Stimulated activated naive CD4-positive, alpha-beta T cell treated with Interleukin-2 at 50 U/mL for 16 hours (primary cell): Measurements from ENCODE around the gene KIF23.
"Not testable (repeated sequence)": the region's sequence is repeated elsewhere in the genome, so short reads cannot be mapped to it uniquely, and the experiment has no call there.

Source experiments
- DNase-seq: peaks from one replicate; lab custom pipeline; 2025; lab: John Stamatoyannopoulos, UW

The KIF23 gene

DNA sequence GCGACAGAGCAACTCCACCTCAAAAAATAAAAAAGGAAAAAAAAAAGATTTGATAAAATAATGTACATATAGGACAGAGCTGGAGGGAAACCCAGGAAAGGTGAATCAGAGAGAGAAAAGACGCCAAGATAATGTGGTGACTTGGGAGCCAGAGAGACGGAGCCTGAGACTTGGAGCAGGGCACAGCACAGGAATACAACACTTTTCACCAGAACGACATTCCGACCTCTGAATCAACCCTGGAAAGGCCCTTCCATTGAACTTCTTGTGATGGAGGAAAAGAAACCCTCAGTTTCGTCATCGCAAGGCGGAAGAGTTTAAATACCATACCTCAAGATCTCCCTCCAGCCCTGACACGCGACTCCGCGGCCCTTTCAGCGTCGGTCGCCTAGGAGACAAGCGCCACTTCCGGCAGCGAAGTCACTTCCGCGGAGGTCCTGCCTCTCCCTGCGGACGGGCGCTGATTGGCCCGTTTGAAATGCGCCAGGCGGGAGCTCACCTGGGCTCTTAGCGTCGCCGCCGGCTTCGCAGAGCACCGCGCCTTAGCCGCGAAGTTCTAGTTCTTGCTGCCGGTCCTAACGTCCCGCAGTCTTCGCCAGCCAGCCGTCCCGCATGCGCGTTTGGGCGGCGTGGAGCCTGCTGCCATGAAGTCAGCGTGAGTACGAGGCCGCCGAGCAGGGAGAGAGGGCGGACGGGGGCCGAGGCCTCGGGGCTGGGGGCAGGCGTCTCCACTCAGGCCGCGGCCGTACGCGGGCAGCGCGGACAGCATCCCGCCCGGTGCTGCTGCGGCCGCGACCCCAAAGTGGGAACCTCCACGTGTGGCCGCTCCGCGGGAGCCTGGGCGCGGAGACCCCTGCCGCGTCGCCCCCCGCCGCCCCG, at the start of gene KIF23:
Gene KIF23 (plus strand): TSS at position 528 of the 879 bp plus-strand sequence. CDS start 117 bp downstream, at position 645.
- DNase-seq: peak; percentile 93

- DNase-seq: no peak
Observed at GRCh38 chr15:69367236-69367635, 46.9 kb upstream of the KIF23 start.

- DNase-seq: no peak
Observed at GRCh38 chr15:69369631-69370030, 44.5 kb upstream of the KIF23 start.

DNA sequence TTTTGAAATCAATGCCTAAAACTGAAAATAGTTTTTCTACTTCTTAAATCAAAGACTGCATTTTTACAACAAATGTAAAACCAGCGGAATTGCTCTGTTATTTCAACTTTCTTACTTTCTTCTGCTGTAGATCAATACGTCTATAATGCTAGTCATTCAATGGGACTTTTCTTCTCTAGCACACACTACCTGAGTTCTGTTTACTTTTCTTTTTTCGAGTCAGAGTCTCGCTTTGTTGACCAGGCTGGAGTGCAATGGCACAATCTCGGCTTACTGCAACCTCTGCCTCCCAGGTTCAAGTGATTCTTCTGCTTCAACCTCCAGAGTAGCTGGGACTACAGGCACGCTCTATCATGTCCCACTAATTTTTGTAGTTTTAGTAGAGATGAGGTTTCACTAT, 40.7 kb upstream of the KIF23 start:
- DNase-seq: no peak

- DNase-seq: no peak
Observed at GRCh38 chr15:69375151-69375790, 38.9 kb upstream of the KIF23 start.

GRCh38 chr15:69377216-69377970, 36.8 kb upstream of the KIF23 start:
- DNase-seq: no peak

- DNase-seq: no peak
Observed at GRCh38 chr15:69380100-69380725, 33.9 kb upstream of the KIF23 start.

DNA sequence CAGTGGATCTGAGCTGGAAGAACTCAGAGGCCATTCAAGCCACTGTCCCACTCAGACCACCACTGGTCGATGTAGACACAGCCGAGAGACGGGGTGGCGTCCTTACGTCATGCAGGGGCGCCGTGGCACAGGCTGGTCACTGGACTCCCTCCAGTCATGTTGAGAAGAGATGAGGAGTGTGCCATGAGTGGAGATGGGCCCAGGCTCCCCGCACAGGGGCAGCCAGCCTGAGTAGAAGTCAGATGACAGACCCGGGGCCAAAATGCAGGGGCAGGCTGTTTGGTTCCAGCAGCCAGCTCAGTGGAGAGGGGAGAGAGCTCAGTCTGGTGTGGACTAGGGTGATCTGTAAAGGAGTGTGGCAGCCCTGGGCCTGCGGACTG, 33.4 kb upstream of the KIF23 start:
- no peak for DNase-seq

- DNase-seq: not testable (repeated sequence)
Observed at GRCh38 chr15:69382176-69382575, 32.0 kb upstream of the KIF23 start.

- DNase-seq: not testable (repeated sequence)
Observed at GRCh38 chr15:69384066-69384465, 30.1 kb upstream of the KIF23 start.

GRCh38 chr15:69384626-69385598, 29.2 kb upstream of the KIF23 start:
- DNase-seq: no peak

DNA sequence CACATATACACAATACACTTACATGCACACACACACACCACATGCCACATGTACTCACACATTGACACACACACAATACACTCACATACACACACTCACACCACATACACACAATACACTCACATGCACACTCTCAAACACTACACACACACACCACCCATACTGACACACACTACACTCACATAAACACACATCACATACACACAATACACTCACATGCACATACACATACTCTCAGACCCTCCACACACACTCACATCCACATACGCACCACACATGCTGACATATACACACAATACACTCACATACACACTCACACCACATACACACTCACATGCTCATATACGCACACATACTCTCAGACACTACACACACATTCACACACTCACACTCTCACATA, 28.3 kb upstream of the KIF23 start:
- DNase-seq: no peak

GRCh38 chr15:69386284-69386683, 27.9 kb upstream of the KIF23 start:
- DNase-seq: no peak

GRCh38 chr15:69388260-69388705, 25.9 kb upstream of the KIF23 start:
- DNase-seq: no peak

- no peak for DNase-seq
Observed at GRCh38 chr15:69389426-69389825, 24.7 kb upstream of the KIF23 start.

- no peak for DNase-seq
Observed at GRCh38 chr15:69390575-69390974, 23.6 kb upstream of the KIF23 start.

DNA sequence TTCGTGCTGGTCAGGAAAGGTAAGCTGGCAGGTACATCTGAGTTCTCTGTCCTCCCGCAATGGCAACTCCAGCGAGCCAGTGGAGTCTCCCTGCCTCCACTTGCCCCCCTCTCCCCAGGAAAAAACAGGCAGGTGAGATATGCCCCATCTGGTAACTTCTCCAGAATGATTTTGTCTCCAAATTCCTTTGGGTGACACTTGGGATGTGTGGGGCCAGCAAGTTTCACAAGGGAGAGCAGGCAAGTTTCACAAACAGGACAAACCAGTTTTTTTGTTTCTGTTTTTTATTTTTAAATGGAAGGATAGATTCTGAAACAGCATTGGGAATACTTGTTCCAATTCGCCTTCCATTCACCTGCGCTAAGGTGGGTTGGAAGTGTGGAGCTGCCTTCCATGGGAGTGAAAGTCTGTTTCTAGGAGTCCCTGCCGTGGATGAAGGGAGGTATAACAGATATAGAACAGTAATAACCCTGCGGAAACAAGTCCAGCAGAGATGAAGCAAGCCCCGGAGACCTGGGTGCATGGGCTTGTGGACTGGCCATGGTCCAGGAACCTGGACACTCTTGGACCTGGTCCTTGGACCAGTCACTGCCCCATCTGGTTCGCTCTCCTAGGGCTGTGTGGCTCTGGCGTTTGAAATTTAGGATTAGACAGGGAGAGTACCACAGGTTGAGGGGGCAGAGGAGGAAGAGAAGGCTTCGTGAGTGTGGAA, 22.9 kb upstream of the KIF23 start:
- no peak for DNase-seq

GRCh38 chr15:69392352-69392751, 21.8 kb upstream of the KIF23 start:
- no peak for DNase-seq

DNA sequence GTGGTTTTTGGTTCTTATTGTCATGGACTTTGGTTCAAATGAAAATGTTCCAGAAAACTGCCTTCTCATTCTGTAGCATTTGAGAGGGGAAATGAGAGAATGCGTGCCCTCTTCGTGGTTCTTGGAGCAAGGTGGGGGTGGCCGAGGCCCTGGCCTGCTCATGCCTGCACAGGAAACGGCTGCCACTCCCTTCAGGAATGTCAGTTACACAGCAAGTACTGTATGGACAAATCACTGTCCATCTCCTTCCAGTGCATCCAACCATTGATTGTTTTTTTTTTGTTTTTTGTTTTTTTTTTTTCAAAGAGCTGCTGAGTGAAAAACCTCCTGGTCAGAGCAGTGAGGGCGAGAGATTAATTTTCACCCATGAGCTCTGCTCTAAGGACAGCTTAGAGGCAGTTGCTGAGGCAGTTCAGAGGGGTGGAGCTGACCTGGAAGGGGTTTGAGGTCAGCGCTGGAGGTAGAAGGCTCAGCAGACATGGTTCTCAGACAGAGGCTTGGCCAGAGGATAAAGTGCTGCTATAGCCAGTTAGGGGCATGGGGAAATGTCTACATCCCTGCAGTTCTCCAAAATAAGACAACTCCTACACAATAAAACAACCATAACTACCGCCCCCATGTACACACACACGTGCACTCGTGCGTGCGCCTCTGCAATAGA, 20.2 kb upstream of the KIF23 start:
- no peak for DNase-seq
